Osteocyte (in vitro differentiated cells): ENCODE measurements around the gene CYP19A1. TPM values are rescaled to one million over a fixed set of nuclear protein-coding genes. Genes with fewer than 3 reads are reported as not detected.

Experiments used
- DNase-seq: peaks from one replicate; pipeline ENCODE4 v3.0.0; 2021; ENCODE audit warnings: mixed read lengths; ENCODE audit not compliant: unreplicated experiment; ENCODE audit errors: extremely low spot score
- H3K27ac Mint-ChIP-seq: one replicate; pipeline ENCODE4 v1.8.0; 2021; ENCODE audit warnings: mild to moderate bottlenecking, mixed read lengths; ENCODE audit not compliant: unreplicated experiment
- H3K27me3 Mint-ChIP-seq: one replicate; pipeline ENCODE4 v1.8.0; 2021; ENCODE audit warnings: mixed read lengths; ENCODE audit not compliant: unreplicated experiment
- H3K36me3 Mint-ChIP-seq: one replicate; pipeline ENCODE4 v1.8.0; 2021; ENCODE audit warnings: mixed read lengths; ENCODE audit not compliant: unreplicated experiment
- H3K4me1 Mint-ChIP-seq: one replicate; pipeline ENCODE4 v1.8.0; 2021; ENCODE audit warnings: mixed read lengths; ENCODE audit not compliant: unreplicated experiment
- H3K4me3 Mint-ChIP-seq: one replicate; pipeline ENCODE4 v1.8.0; 2021; ENCODE audit warnings: mild to moderate bottlenecking, moderate library complexity, mixed read lengths; ENCODE audit not compliant: unreplicated experiment
- H3K9me3 Mint-ChIP-seq: one replicate; pipeline ENCODE4 v1.8.0; 2021; ENCODE audit warnings: mixed read lengths; ENCODE audit not compliant: unreplicated experiment
- total RNA-seq: library from RNA; stranded (reverse); gene quantifications from 2 replicates; pipeline ENCODE4 v1.2.1, GENCODE V29; 2021
- TF ChIP-seq, protein P1 (sequence below): fragments of 200-600 bp; sonication (generic); IDR thresholded peaks from 2 replicates; pipeline ENCODE4 v1.5.0; 2021; ENCODE audit warnings: antibody characterized with exemption, mild to moderate bottlenecking, moderate library complexity

Gene CYP19A1
- total RNA-seq, 1 donor from 2014 or later: not detected

DNA sequence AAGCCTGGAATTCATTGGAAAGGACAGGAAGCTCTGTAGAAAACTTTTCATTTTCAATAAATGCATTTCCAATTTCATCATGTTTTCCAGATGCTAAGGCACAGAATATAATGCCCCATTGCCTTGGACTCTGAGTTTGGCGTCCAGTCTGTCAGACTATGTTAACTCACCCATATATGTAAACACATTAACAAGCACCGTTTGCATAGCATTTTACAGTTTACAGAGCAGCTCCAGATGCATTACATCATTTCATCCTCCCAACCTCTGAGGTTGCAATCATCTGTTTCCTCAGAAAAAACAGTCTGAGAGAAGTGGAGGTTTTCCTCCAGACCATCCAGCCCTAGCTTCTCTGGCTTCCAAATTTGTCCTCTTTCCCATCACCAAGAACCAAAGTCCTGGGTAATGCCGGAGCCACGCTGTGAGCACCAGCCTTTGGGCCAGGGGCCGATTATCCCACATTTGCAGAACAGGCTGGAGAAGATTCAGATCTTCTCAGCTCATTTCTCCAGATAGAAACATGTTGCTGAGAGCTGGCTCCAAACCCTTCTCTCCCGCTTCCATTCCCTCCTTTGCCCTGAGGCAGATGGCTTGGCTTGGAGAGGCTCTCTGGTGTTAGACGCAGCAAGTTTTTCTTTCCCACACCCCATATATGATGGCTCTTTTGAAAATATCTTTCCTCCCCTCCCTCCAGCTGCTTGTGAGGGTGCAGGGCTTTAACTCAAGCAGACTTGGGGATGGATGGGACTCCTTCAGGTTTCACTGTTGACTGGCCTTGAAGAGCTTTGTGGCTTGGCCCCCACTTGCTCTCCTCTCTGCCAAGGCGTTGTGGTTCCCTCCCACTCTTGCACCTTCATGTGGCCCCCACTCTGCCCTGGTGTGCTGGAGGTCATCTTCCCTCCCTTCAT, 26.0 kb downstream of the CYP19A1 start:
- TF ChIP-seq, protein P1, sequence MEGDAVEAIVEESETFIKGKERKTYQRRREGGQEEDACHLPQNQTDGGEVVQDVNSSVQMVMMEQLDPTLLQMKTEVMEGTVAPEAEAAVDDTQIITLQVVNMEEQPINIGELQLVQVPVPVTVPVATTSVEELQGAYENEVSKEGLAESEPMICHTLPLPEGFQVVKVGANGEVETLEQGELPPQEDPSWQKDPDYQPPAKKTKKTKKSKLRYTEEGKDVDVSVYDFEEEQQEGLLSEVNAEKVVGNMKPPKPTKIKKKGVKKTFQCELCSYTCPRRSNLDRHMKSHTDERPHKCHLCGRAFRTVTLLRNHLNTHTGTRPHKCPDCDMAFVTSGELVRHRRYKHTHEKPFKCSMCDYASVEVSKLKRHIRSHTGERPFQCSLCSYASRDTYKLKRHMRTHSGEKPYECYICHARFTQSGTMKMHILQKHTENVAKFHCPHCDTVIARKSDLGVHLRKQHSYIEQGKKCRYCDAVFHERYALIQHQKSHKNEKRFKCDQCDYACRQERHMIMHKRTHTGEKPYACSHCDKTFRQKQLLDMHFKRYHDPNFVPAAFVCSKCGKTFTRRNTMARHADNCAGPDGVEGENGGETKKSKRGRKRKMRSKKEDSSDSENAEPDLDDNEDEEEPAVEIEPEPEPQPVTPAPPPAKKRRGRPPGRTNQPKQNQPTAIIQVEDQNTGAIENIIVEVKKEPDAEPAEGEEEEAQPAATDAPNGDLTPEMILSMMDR: no peak
- Mint-ChIP-seq H3K27me3 (peaks cover 39% of the 10 kb centered on the region), H3K9me3 (no peaks in the 10 kb centered on the region), H3K4me3 (no peak overlapping the region), H3K4me1 (no peaks in the 10 kb centered on the region), H3K36me3 (no peaks in the 10 kb centered on the region), H3K27ac (no peak overlapping the region)
- DNase-seq: no peak

DNA sequence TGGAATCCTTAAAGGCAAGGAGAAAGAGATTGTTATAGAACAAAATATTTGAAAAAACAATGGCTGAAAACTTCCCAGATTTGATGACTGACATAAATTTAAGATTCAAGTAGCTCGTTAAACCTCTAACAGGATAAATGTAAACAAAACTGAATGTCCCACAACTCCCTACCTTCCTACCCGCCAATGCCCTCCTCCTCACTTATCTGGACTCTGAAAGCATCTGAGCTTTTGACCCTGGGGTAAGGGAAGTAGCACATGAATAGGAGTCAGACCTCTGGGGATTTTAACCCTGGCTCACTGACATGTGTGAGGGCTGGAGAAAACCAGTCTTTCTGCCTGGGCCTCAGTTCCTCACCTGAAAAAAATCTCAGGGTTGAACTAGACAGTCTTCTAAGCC, 26.9 kb downstream of the CYP19A1 start:
- TF ChIP-seq, protein P1: no peak
- H3K9me3 Mint-ChIP-seq: no peaks in the 10 kb centered on the region
- H3K4me3 Mint-ChIP-seq: no peak overlapping the region
- H3K27ac Mint-ChIP-seq: no peak overlapping the region
- no peaks in the 10 kb centered on the region for H3K4me1 Mint-ChIP-seq
- H3K27me3 Mint-ChIP-seq: peaks cover 45% of the 10 kb centered on the region
- DNase-seq: no peak
- H3K36me3 Mint-ChIP-seq: no peaks in the 10 kb centered on the region

DNA sequence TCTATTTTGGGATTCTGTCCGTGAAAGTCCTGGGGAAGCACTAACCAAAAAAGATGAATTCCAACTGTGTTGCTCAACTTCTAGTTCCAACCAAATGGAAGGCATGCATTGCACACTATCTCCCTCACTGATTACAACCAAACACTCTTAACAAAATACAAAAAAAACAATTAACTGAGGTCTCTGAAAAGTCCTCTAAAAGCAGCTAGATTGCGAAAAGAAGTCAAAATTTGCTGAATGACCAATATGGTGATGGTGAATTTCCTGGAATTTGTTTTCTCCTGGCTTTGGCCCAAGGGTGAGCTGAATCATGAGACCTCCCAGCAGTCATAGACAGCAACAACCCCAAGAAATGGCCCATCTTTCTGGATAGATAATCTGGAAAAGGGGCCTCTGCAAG, 28.3 kb downstream of the CYP19A1 start:
- Mint-ChIP-seq H3K4me1 (no peaks in the 10 kb centered on the region), H3K27ac (no peak overlapping the region), H3K4me3 (no peak overlapping the region), H3K27me3 (peaks cover 49% of the 10 kb centered on the region), H3K36me3 (no peaks in the 10 kb centered on the region), H3K9me3 (no peaks in the 10 kb centered on the region)
- TF ChIP-seq, protein P1: no peak
- DNase-seq: no peak

DNA sequence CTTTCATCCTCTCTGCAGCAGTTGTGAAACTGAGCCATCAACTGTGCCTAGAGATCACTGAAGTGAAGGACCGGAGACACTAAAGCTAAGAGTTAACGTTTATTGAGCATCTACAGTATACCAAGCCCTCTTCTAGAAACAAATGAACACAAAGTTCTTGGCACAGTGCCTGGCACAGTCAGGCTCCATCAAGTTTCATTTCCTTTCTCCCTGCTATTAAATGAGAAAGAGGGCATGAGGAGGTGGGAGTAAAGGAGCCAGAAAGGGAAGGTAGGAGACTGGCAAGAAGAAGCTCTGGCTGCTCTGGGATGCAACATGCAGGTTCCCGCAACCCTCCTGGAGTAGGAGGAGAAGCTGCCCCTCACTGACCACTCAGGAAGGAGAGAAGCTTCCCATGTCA, 30.6 kb downstream of the CYP19A1 start:
- Mint-ChIP-seq H3K9me3 (no peaks in the 10 kb centered on the region), H3K27ac (no peak overlapping the region), H3K4me3 (no peak overlapping the region), H3K36me3 (no peaks in the 10 kb centered on the region), H3K4me1 (no peaks in the 10 kb centered on the region), H3K27me3 (peaks cover 58% of the 10 kb centered on the region)
- TF ChIP-seq, protein P1: no peak
- DNase-seq: no peak

DNA sequence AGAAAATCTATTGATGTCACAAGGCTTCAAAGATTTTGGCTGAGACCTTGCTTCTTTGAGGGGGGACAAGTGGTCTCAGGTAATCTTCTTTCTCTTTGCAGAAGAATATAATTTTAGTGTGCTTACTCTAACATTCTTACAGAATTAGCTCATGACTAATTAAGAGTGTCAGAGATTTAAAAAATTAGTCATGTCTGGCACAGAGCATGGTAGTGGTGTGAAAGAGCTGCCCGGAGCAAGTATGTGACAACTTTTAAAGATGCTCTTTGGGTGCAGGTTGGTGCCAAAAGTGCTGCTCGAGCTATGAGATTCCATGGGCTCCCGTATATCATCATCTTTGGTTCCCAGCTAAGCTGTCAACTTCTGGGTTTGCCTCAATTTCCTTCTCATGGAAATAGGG, 31.1 kb downstream of the CYP19A1 start:
- Mint-ChIP-seq H3K27ac (no peak overlapping the region), H3K36me3 (no peaks in the 10 kb centered on the region), H3K4me1 (no peaks in the 10 kb centered on the region), H3K27me3 (peaks cover 53% of the 10 kb centered on the region), H3K4me3 (no peak overlapping the region), H3K9me3 (no peaks in the 10 kb centered on the region)
- TF ChIP-seq, protein P1: no peak
- no peak for DNase-seq
